ENCODE results near the gene CMSS1. TPM values are rescaled to one million over a fixed set of nuclear protein-coding genes. Genes with fewer than 3 reads are reported as not detected.
A peak's percentile ranks its signal among the peaks of the same experiment; 100 is the strongest.

Gene CMSS1
- total and polyA plus RNA-seq, 5 donors from 2014 or later, result 20.5 to 34.0 (median 22.0) TPM

DNA sequence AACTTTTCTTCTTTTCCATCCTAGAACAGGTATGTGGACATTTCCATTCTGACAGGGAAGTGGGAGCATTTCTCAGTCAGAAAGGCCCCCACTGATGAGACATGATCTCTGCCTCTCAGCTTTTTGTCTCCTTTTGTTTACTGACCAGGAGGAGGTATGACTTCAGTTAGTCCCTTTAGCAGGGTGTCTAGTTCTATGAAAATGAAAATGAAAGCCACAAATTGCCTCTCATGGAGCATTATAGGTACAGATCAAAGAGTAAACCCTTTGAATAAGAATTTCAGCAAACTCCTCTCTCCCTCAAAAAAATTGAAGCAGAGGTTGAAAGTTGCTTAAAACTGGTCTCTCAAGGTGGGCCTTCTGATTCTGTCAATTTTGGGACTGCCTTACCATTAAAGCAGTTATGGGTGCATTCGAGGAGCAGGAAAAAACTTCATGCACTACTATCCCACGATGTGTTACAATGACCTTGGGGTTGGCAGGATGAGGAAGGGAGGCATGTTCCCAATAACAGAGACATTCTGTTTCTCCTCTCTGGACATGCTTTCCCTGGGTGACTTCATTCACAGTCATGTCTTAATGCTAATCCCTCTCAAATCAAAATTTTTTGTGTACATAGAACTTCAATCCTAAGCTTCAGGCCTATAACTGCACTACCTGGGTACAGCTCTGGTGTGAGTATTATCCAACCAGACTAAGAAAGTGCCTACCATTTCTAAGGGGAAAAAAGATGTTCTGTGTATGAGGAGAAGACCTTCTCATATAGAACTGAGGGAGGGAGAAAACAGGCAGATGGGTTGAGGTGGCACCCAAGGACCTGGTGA, 392.5 kb downstream of the CMSS1 start:
- Histone ChIP-seq H3K9me3 (ENCODE audit: control insufficient read depth in 2 of 2, low read length in 2 of 2) (no peaks in the 10 kb centered on the region), H3K27ac (ENCODE audit: insufficient read depth, low read length, poor library complexity, severe bottlenecking) (peak overlapping the region; percentile 39), H3K4me1 (ENCODE audit: control insufficient read depth, insufficient read depth, low read length, poor library complexity, severe bottlenecking) (peaks cover 13% of the 10 kb centered on the region), H3K4me3 (ENCODE audit: low read depth, low read length) (peak overlapping the region; percentile 69), H3K36me3 (ENCODE audit: control insufficient read depth, insufficient read depth, low read length) (no peaks in the 10 kb centered on the region), H3K27me3 (ENCODE audit: control insufficient read depth, insufficient read depth, low read length) (no peaks in the 10 kb centered on the region)
- DNase-seq, result peak in 2 of 3 donors; percentile 25 to 82
- H3K27ac Mint-ChIP-seq, result peak overlapping the region; percentile 86 to 91 (median 89)
- H3K4me1 Mint-ChIP-seq, result peaks cover 8 to 26% (median 18%) of the 10 kb centered on the region in 4 donors
- no peaks in the 10 kb centered on the region for H3K36me3 Mint-ChIP-seq
- H3K4me3 Mint-ChIP-seq, result peak overlapping the region; percentile 1 to 81 (median 59)
- peak; percentile 65 to 72 for ATAC-seq (ENCODE audit: low read depth in 2 of 2)
- no peaks in the 10 kb centered on the region for H3K27me3 Mint-ChIP-seq
- H3K9me3 Mint-ChIP-seq, result peaks cover 0 to 2% (median 0%) of the 10 kb centered on the region in 7 donors

GRCh38 chr3:100210772-100211135, 393.1 kb downstream of the CMSS1 start:
- Mint-ChIP-seq H3K27me3 (peaks cover 4% of the 10 kb centered on the region), H3K4me1 (peaks cover 8 to 26% (median 18%) of the 10 kb centered on the region in 4 donors), H3K27ac (peak overlapping the region in 2 of 3 donors; percentile 86 to 89), H3K9me3 (peaks cover 0 to 2% (median 0%) of the 10 kb centered on the region in 7 donors), H3K4me3 (peak overlapping the region in 2 of 4 donors; percentile 1 to 81), H3K36me3 (no peaks in the 10 kb centered on the region)
- Histone ChIP-seq H3K4me3 (ENCODE audit: low read depth, low read length) (peak overlapping the region; percentile 69), H3K27me3 (ENCODE audit: control insufficient read depth, insufficient read depth, low read length) (no peaks in the 10 kb centered on the region), H3K4me1 (ENCODE audit: control insufficient read depth, insufficient read depth, low read length, poor library complexity, severe bottlenecking) (peaks cover 13% of the 10 kb centered on the region), H3K9me3 (ENCODE audit: control insufficient read depth in 2 of 2, low read length in 2 of 2) (no peaks in the 10 kb centered on the region), H3K36me3 (ENCODE audit: control insufficient read depth, insufficient read depth, low read length) (no peaks in the 10 kb centered on the region), H3K27ac (ENCODE audit: insufficient read depth, low read length, poor library complexity, severe bottlenecking) (peak overlapping the region; percentile 39)
- DNase-seq, result peak in 2 of 3 donors; percentile 26 to 40
- no peak for ATAC-seq (ENCODE audit: low read depth in 2 of 2)

DNA sequence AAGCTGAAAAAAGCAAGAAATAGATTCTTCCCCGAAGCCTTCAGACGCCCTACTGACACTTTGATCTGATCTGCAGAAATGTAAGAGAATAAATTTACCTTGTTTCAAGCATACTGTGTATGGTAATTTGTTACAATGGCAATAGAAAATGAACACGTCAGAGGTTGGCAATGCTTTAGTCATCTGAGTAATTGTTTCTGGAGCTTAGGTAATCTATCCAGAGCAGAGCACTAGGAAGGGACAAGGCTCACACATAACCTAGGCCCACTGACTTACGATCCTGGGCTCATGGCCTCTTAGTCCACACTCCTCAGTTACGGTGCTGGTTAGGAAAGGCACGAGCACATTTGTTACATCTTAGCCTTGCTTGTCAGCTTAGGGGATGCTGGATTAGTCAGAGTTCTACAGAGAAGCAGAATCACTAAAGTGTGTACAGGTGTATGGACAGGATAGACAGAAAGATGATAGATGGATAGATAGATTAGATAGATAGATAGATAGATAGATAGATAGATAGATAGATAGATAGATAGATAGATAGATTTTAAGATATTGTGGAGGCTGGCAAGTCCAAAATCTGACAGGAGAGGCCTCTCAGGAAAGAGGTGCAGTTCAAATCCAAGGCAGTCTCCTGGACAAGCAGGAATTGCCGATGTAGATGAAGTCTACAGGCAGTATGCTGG, 396.4 kb downstream of the CMSS1 start:
- Histone ChIP-seq H3K9me3 (ENCODE audit: control insufficient read depth in 2 of 2, low read length in 2 of 2) (no peaks in the 10 kb centered on the region), H3K4me1 (ENCODE audit: control insufficient read depth, insufficient read depth, low read length, poor library complexity, severe bottlenecking) (peaks cover 13% of the 10 kb centered on the region), H3K27me3 (ENCODE audit: control insufficient read depth, insufficient read depth, low read length) (peaks cover 5% of the 10 kb centered on the region), H3K27ac (ENCODE audit: insufficient read depth, low read length, poor library complexity, severe bottlenecking) (no peak overlapping the region), H3K4me3 (ENCODE audit: low read depth, low read length) (no peak overlapping the region), H3K36me3 (ENCODE audit: control insufficient read depth, insufficient read depth, low read length) (no peaks in the 10 kb centered on the region)
- Mint-ChIP-seq H3K36me3 (no peaks in the 10 kb centered on the region), H3K27me3 (peaks cover 19% of the 10 kb centered on the region), H3K4me3 (no peak overlapping the region), H3K27ac (no peak overlapping the region), H3K4me1 (peaks cover 8 to 20% (median 17%) of the 10 kb centered on the region in 4 donors), H3K9me3 (peaks cover 0 to 7% (median 3%) of the 10 kb centered on the region in 7 donors)
- DNase-seq (no peak), ATAC-seq (ENCODE audit: low read depth in 2 of 2) (no peak)

- no peak overlapping the region for H3K27ac ChIP-seq (ENCODE audit: insufficient read depth, low read length, poor library complexity, severe bottlenecking)
- Mint-ChIP-seq H3K9me3 (peaks cover 2 to 12% (median 4%) of the 10 kb centered on the region in 7 donors), H3K27ac (no peak overlapping the region), H3K27me3 (peaks cover 19% of the 10 kb centered on the region), H3K4me1 (peaks cover 8 to 20% (median 16%) of the 10 kb centered on the region in 4 donors), H3K36me3 (no peaks in the 10 kb centered on the region), H3K4me3 (no peak overlapping the region)
- no peaks in the 10 kb centered on the region for H3K9me3 ChIP-seq (ENCODE audit: control insufficient read depth in 2 of 2, low read length in 2 of 2)
- H3K36me3 ChIP-seq (ENCODE audit: control insufficient read depth, insufficient read depth, low read length), result no peaks in the 10 kb centered on the region
- ATAC-seq (ENCODE audit: low read depth in 2 of 2) (no peak), DNase-seq (no peak)
- no peak overlapping the region for H3K4me3 ChIP-seq (ENCODE audit: low read depth, low read length)
- H3K4me1 ChIP-seq (ENCODE audit: control insufficient read depth, insufficient read depth, low read length, poor library complexity, severe bottlenecking), result peaks cover 11% of the 10 kb centered on the region
- H3K27me3 ChIP-seq (ENCODE audit: control insufficient read depth, insufficient read depth, low read length), result peaks cover 5% of the 10 kb centered on the region
These were observed 396.9 kb downstream of the CMSS1 start for GRCh38 chr3:100214574-100214964.

- Histone ChIP-seq H3K4me1 (ENCODE audit: control insufficient read depth, insufficient read depth, low read length, poor library complexity, severe bottlenecking) (no peaks in the 10 kb centered on the region), H3K9me3 (ENCODE audit: control insufficient read depth in 2 of 2, low read length in 2 of 2) (no peaks in the 10 kb centered on the region), H3K27ac (ENCODE audit: insufficient read depth, low read length, poor library complexity, severe bottlenecking) (no peak overlapping the region), H3K27me3 (ENCODE audit: control insufficient read depth, insufficient read depth, low read length) (peaks cover 5% of the 10 kb centered on the region), H3K4me3 (ENCODE audit: low read depth, low read length) (no peak overlapping the region), H3K36me3 (ENCODE audit: control insufficient read depth, insufficient read depth, low read length) (no peaks in the 10 kb centered on the region)
- Mint-ChIP-seq H3K36me3 (no peaks in the 10 kb centered on the region), H3K27me3 (peaks cover 24% of the 10 kb centered on the region), H3K4me3 (no peak overlapping the region), H3K9me3 (peaks cover 3 to 19% (median 6%) of the 10 kb centered on the region in 7 donors), H3K27ac (no peak overlapping the region), H3K4me1 (no peaks in the 10 kb centered on the region)
- DNase-seq, result no peak
- no peak for ATAC-seq (ENCODE audit: low read depth in 2 of 2)
These were observed 399.1 kb downstream of the CMSS1 start for GRCh38 chr3:100216713-100217112.

- H3K9me3 Mint-ChIP-seq, result peaks cover 2 to 19% (median 6%) of the 10 kb centered on the region in 7 donors
- no peaks in the 10 kb centered on the region for H3K4me1 Mint-ChIP-seq
- H3K36me3 Mint-ChIP-seq, result no peaks in the 10 kb centered on the region
- H3K4me3 Mint-ChIP-seq, result no peak overlapping the region
- Histone ChIP-seq H3K36me3 (ENCODE audit: control insufficient read depth, insufficient read depth, low read length) (no peaks in the 10 kb centered on the region), H3K4me3 (ENCODE audit: low read depth, low read length) (no peak overlapping the region), H3K27me3 (ENCODE audit: control insufficient read depth, insufficient read depth, low read length) (peaks cover 5% of the 10 kb centered on the region), H3K9me3 (ENCODE audit: control insufficient read depth in 2 of 2, low read length in 2 of 2) (no peaks in the 10 kb centered on the region), H3K27ac (ENCODE audit: insufficient read depth, low read length, poor library complexity, severe bottlenecking) (no peak overlapping the region), H3K4me1 (ENCODE audit: control insufficient read depth, insufficient read depth, low read length, poor library complexity, severe bottlenecking) (no peaks in the 10 kb centered on the region)
- peaks cover 26% of the 10 kb centered on the region for H3K27me3 Mint-ChIP-seq
- no peak overlapping the region for H3K27ac Mint-ChIP-seq
- ATAC-seq (ENCODE audit: low read depth in 2 of 2) (no peak), DNase-seq (no peak)
These were observed 403.5 kb downstream of the CMSS1 start for GRCh38 chr3:100221159-100221558.

GRCh38 chr3:100225193-100225592, 407.5 kb downstream of the CMSS1 start:
- Histone ChIP-seq H3K27me3 (ENCODE audit: control insufficient read depth, insufficient read depth, low read length) (no peaks in the 10 kb centered on the region), H3K4me1 (ENCODE audit: control insufficient read depth, insufficient read depth, low read length, poor library complexity, severe bottlenecking) (no peaks in the 10 kb centered on the region), H3K4me3 (ENCODE audit: low read depth, low read length) (no peak overlapping the region), H3K27ac (ENCODE audit: insufficient read depth, low read length, poor library complexity, severe bottlenecking) (no peak overlapping the region), H3K9me3 (ENCODE audit: control insufficient read depth in 2 of 2, low read length in 2 of 2) (no peaks in the 10 kb centered on the region), H3K36me3 (ENCODE audit: control insufficient read depth, insufficient read depth, low read length) (no peaks in the 10 kb centered on the region)
- Mint-ChIP-seq H3K27ac (no peak overlapping the region), H3K9me3 (peaks cover 0 to 6% (median 3%) of the 10 kb centered on the region in 7 donors), H3K4me1 (peaks cover 0 to 2% (median 0%) of the 10 kb centered on the region in 4 donors), H3K27me3 (peaks cover 22% of the 10 kb centered on the region), H3K4me3 (no peak overlapping the region), H3K36me3 (no peaks in the 10 kb centered on the region)
- ATAC-seq (ENCODE audit: low read depth in 2 of 2) (no peak), DNase-seq (no peak)

All from CD4-positive, CD25-positive, alpha-beta regulatory T cell (primary cell).